Measurements from ENCODE around the gene MEIS2.

DNA sequence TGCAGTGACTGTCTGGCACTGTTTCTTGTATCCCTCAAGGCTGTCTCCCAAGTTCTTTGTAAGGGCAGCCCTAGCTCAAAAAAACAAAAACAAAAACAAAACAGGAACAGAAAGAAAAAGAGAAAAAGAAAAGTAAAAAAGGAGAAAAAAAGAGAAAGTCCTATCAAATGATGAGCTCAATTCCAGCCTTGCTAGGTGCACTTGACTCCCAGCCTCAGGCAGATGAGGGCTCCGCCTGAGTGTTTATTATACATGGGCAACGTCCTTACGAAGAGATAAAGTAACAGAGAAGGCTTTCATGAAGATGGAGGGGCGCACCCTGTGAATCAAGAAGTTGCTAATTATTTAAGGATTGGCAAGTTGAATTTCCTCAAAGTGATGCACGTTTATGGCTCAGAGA lies 175.3 kb downstream of the MEIS2 start:
- TF ChIP-seq, protein P1, sequence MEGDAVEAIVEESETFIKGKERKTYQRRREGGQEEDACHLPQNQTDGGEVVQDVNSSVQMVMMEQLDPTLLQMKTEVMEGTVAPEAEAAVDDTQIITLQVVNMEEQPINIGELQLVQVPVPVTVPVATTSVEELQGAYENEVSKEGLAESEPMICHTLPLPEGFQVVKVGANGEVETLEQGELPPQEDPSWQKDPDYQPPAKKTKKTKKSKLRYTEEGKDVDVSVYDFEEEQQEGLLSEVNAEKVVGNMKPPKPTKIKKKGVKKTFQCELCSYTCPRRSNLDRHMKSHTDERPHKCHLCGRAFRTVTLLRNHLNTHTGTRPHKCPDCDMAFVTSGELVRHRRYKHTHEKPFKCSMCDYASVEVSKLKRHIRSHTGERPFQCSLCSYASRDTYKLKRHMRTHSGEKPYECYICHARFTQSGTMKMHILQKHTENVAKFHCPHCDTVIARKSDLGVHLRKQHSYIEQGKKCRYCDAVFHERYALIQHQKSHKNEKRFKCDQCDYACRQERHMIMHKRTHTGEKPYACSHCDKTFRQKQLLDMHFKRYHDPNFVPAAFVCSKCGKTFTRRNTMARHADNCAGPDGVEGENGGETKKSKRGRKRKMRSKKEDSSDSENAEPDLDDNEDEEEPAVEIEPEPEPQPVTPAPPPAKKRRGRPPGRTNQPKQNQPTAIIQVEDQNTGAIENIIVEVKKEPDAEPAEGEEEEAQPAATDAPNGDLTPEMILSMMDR (IDR thresholded peaks at IDR 0.05; ENCODE audit: extremely low read depth in 1 of 2, insufficient read depth in 1 of 2, low read depth in 1 of 2, low read length in 2 of 2) = no peak
- TF ChIP-seq, protein P2, sequence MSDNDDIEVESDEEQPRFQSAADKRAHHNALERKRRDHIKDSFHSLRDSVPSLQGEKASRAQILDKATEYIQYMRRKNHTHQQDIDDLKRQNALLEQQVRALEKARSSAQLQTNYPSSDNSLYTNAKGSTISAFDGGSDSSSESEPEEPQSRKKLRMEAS (IDR thresholded peaks at IDR 0.05; ENCODE audit: insufficient read depth, insufficient read length) = no peak
- no peak for TF ChIP-seq POLR2AphosphoS5 (IDR thresholded peaks at IDR 0.05; ENCODE audit: insufficient read depth, low read depth, low read length)
- TF ChIP-seq EZH2 (IDR thresholded peaks at IDR 0.05; ENCODE audit: borderline replicate concordance, low read depth, low read length, severe bottlenecking) = no peak
- TF ChIP-seq MYC (IDR thresholded peaks at IDR 0.05; ENCODE audit: low read depth, low read length) = no peak
